ENCODE data around the gene NAV2.

Gene NAV2

DNA sequence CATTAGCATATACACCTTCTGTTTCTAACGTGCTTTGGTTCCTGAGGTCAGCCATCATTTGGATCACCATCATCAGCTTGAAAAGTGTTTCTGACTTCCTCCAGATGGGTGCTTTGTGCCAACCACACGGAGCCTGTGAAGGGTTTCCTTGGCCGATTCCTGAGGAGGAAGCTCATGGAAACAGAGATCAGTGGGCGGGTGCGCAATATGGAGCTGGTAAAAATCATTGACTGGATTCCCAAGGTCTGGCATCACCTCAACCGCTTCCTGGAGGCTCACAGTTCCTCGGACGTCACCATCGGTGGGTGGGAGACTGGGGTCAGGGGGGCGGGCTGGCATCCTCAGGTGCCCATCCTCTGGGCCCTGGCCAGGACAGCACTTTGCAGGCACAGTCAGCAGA, 392.8 kb downstream of the NAV2 start:
- H3K36me3 ChIP-seq (ENCODE audit: insufficient read depth, low read length): no peaks in the 10 kb centered on the region
- H3K9me3 ChIP-seq (ENCODE audit: low read depth, low read length): no peaks in the 10 kb centered on the region
- no peak overlapping the region for H3K4me3 ChIP-seq
- no peak overlapping the region for H3K9ac ChIP-seq (ENCODE audit: insufficient read length)
- TF ChIP-seq POLR2AphosphoS5 (IDR thresholded peaks at IDR 0.05; ENCODE audit: borderline replicate concordance, low read depth, low read length) (no peak), EZH2 (IDR thresholded peaks at IDR 0.05) (no peak), FOXP2 (optimal IDR thresholded peaks at IDR 0.05; ENCODE audit: control extremely low read depth, extremely low read length, insufficient read depth) (no peak)
- no peak overlapping the region for H3K27ac ChIP-seq
- DNase-seq (ENCODE audit: low read depth, low spot score): no peak

DNA sequence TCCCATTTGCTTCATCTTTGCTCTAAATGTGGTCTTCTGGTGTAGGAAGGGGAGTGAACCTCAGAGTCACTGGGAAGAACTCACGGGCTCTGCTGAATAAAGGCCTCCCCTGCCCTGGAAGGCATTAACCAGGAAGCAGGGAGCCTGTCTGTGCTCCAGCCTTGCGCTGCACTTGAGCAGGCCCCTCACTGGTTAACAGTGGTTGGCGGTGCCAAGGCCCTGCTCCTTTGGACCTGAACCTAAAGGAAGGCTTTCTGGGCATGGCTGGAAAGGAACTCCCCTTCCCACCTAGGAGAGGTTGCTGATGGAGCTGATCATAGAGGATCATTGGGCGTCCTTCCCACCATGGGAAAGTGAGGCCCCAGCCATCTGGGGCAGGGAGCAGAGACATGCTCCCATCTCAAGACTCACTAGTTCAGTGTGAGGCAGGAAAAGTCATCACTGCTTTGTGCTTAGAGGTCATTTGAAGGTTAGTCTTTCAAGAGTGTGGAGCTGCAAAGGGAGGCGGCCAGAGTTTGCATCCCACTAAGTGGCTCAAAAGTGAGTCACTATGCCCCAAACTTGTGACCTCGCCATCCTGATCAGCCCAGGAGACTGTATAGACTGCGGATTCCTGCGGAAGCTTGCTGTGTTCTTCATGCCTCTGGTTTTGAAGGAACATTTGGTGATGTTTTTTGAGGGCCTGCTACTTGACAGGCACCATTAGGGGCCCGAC, 397.3 kb downstream of the NAV2 start:
- Histone ChIP-seq H3K9ac (ENCODE audit: insufficient read length) (no peak overlapping the region), H3K4me3 (no peak overlapping the region), H3K9me3 (ENCODE audit: low read depth, low read length) (no peaks in the 10 kb centered on the region), H3K36me3 (ENCODE audit: insufficient read depth, low read length) (no peaks in the 10 kb centered on the region), H3K27ac (no peak overlapping the region)
- TF ChIP-seq POLR2AphosphoS5 (IDR thresholded peaks at IDR 0.05; ENCODE audit: borderline replicate concordance, low read depth, low read length) (no peak), FOXP2 (optimal IDR thresholded peaks at IDR 0.05; ENCODE audit: control extremely low read depth, extremely low read length, insufficient read depth) (no peak), EZH2 (IDR thresholded peaks at IDR 0.05) (no peak)
- no peak for DNase-seq (ENCODE audit: low read depth, low spot score)

DNA sequence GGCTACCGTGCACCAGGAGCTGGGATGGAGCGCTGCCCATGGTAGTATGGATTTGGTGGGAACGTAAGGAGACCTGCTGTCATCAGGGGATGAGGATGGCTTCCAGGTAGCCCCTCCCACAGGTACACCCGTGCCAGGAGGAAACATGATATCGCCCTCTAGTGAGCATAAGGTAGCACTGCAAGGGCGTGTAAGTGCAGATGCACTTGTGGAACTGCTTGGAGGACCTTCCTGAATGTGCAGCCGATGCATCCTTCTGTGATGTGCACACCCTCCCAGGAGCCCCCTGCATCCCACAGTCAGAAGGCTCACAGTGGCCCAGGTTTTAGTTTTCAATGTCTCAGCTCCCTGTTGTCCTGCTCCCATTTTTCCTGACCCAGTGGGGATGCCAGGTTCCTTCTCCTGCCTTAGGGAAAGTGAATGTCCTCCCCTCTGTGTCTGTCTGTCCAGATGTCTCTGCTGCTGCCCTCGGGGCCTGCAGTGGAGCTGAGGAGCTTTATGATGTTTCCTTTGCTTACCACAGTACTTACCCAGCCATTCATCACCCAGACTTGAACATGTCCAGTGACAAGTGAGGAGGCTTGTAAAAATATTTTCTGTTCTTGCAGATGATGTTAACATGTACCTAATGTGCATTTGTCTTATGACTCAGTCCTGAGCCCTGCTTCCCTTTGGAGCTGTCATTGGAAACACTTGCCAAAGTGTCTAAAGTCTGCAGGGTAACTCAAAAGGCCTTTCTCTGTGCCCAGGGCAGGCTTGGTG, 398.5 kb downstream of the NAV2 start:
- Histone ChIP-seq H3K36me3 (ENCODE audit: insufficient read depth, low read length) (no peaks in the 10 kb centered on the region), H3K27ac (no peak overlapping the region), H3K9me3 (ENCODE audit: low read depth, low read length) (no peaks in the 10 kb centered on the region), H3K9ac (ENCODE audit: insufficient read length) (no peak overlapping the region), H3K4me3 (no peak overlapping the region)
- no peak for DNase-seq (ENCODE audit: low read depth, low spot score)
- TF ChIP-seq FOXP2 (optimal IDR thresholded peaks at IDR 0.05; ENCODE audit: control extremely low read depth, extremely low read length, insufficient read depth) (no peak), POLR2AphosphoS5 (IDR thresholded peaks at IDR 0.05; ENCODE audit: borderline replicate concordance, low read depth, low read length) (no peak), EZH2 (IDR thresholded peaks at IDR 0.05) (no peak)

DNA sequence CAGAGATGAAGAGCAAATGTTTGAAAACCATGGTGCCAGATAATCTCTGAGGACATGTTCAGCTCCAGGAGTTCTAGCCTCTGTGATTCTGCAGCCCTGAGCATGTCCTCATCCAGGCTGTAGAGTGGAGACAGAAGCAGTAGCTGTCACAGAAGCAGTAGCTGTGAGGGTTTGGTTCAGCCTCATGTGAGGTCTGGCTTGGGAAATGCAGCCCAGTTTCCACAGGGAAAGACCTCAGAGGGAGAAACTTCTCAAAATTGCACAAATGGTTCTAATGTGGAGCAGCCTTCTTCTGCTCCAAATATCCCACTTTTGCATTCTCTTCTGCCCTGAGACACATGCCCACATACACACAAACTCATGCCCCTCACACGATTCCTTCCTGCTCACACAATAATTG, 399.2 kb downstream of the NAV2 start:
- no peak for TF ChIP-seq EZH2 (IDR thresholded peaks at IDR 0.05)
- TF ChIP-seq POLR2AphosphoS5 (IDR thresholded peaks at IDR 0.05; ENCODE audit: borderline replicate concordance, low read depth, low read length): no peak
- TF ChIP-seq FOXP2 (optimal IDR thresholded peaks at IDR 0.05; ENCODE audit: control extremely low read depth, extremely low read length, insufficient read depth): no peak
- Histone ChIP-seq H3K9me3 (ENCODE audit: low read depth, low read length) (no peaks in the 10 kb centered on the region), H3K36me3 (ENCODE audit: insufficient read depth, low read length) (no peaks in the 10 kb centered on the region), H3K9ac (ENCODE audit: insufficient read length) (no peak overlapping the region), H3K27ac (no peak overlapping the region), H3K4me3 (no peak overlapping the region)
- no peak for DNase-seq (ENCODE audit: low read depth, low spot score)

DNA sequence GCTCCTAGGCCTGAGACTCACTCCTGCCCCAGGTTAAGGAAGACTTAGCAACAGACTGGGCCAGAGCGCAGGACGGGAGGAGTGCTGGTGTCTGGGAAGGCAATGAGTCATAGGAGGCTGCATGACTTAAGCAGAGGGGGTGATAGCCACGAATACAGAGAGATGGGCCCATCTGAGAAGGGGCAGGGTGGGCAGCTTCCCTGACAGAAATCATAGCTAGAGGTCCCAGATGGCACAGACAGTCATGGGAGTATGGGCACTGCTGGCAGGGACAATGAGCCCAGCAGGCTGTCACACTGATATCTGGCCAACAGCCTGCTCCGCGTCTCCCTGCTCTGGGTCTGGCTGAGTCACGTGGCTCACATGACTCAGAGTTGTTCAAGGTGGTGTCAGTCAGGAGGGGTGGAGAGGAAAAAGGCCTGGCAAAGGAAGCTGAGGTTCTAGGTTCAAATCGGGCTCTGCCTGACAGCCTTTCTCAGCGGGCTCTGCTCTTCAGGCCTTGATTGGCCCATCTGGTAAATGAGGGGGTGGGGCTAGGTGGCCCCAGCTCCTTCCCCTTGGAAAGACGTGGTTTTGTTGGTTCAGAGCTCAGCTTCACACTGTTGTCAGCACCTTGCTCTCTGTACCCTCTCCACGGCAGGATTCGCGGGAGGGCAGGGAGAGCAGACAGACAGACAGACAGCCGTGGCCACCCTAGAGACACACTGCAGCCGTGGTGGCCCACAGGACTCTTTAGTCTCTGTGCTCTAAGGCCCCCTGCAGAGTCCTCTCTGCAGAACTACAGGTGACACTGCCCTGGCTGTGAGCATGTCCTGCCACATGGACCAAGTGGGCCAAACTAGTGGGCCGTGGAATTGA, 399.9 kb downstream of the NAV2 start:
- TF ChIP-seq FOXP2 (optimal IDR thresholded peaks at IDR 0.05; ENCODE audit: control extremely low read depth, extremely low read length, insufficient read depth): no peak
- TF ChIP-seq EZH2 (IDR thresholded peaks at IDR 0.05): no peak
- TF ChIP-seq POLR2AphosphoS5 (IDR thresholded peaks at IDR 0.05; ENCODE audit: borderline replicate concordance, low read depth, low read length): no peak
- Histone ChIP-seq H3K9me3 (ENCODE audit: low read depth, low read length) (no peaks in the 10 kb centered on the region), H3K27ac (no peak overlapping the region), H3K4me3 (no peak overlapping the region), H3K9ac (ENCODE audit: insufficient read length) (no peak overlapping the region), H3K36me3 (ENCODE audit: insufficient read depth, low read length) (no peaks in the 10 kb centered on the region)
- no peak for DNase-seq (ENCODE audit: low read depth, low spot score)

DNA sequence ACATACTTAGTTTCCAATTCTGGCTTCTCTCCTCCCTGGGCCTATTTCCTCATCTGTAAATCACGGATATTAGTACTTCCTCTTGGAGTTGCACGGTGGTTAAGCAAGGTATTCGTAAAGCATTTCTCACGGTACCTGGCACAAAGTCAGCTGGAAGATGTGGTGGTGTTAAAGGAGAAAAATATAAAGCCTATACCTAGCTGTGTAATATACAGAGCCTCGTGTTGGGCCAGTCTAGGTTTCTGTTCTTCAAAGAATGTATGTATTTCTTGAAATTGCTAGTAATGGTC, 400.5 kb downstream of the NAV2 start:
- TF ChIP-seq EZH2 (IDR thresholded peaks at IDR 0.05) (no peak), POLR2AphosphoS5 (IDR thresholded peaks at IDR 0.05; ENCODE audit: borderline replicate concordance, low read depth, low read length) (no peak), FOXP2 (optimal IDR thresholded peaks at IDR 0.05; ENCODE audit: control extremely low read depth, extremely low read length, insufficient read depth) (no peak)
- no peak overlapping the region for H3K27ac ChIP-seq
- no peaks in the 10 kb centered on the region for H3K36me3 ChIP-seq (ENCODE audit: insufficient read depth, low read length)
- H3K4me3 ChIP-seq: no peak overlapping the region
- DNase-seq (ENCODE audit: low read depth, low spot score): no peak
- no peak overlapping the region for H3K9ac ChIP-seq (ENCODE audit: insufficient read length)
- no peaks in the 10 kb centered on the region for H3K9me3 ChIP-seq (ENCODE audit: low read depth, low read length)

DNA sequence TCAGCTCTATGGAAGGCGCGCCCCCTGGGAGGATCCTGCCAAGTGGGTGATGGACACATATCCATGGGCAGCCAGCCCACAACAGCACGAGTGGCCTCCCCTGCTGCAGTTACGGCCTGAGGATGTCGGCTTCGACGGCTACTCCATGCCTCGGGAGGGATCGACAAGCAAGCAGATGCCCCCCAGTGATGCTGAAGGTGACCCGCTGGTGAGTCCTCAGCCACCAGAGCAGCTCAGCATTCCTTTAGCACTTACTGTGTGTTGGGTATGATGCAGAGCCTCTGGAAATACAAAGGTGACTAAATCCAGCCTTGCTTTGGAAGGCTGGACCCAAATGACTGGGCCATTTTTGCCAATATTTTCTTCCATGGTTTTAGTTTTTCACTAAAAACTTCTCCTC, 402.0 kb downstream of the NAV2 start:
- H3K27ac ChIP-seq: no peak overlapping the region
- H3K36me3 ChIP-seq (ENCODE audit: insufficient read depth, low read length): no peaks in the 10 kb centered on the region
- H3K4me3 ChIP-seq: no peak overlapping the region
- H3K9ac ChIP-seq (ENCODE audit: insufficient read length): no peak overlapping the region
- TF ChIP-seq FOXP2 (optimal IDR thresholded peaks at IDR 0.05; ENCODE audit: control extremely low read depth, extremely low read length, insufficient read depth) (no peak), POLR2AphosphoS5 (IDR thresholded peaks at IDR 0.05; ENCODE audit: borderline replicate concordance, low read depth, low read length) (no peak), EZH2 (IDR thresholded peaks at IDR 0.05) (no peak)
- no peaks in the 10 kb centered on the region for H3K9me3 ChIP-seq (ENCODE audit: low read depth, low read length)
- no peak for DNase-seq (ENCODE audit: low read depth, low spot score)

DNA sequence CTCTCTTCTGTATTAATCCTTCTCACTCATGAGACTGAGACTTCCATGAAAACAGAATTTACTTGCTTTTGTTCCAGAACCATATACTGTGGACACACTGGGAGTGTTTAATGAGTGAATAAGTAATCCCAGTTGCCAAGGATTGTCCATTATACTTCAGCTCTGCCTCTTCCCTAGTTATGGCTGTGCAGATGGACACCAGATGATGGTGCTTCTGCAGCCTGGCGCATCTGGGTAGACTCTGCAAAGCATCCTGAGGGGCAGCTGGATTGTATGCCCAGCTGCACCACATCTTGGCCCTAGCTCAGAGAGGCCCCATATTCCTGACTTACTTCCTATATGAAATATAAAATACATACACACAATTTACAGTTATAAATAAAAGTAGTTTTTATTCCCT, 404.2 kb downstream of the NAV2 start:
- DNase-seq (ENCODE audit: low read depth, low spot score): no peak
- Histone ChIP-seq H3K4me3 (no peak overlapping the region), H3K9me3 (ENCODE audit: low read depth, low read length) (no peaks in the 10 kb centered on the region), H3K9ac (ENCODE audit: insufficient read length) (no peak overlapping the region), H3K36me3 (ENCODE audit: insufficient read depth, low read length) (no peaks in the 10 kb centered on the region), H3K27ac (no peak overlapping the region)
- TF ChIP-seq FOXP2 (optimal IDR thresholded peaks at IDR 0.05; ENCODE audit: control extremely low read depth, extremely low read length, insufficient read depth) (no peak), EZH2 (IDR thresholded peaks at IDR 0.05) (no peak), POLR2AphosphoS5 (IDR thresholded peaks at IDR 0.05; ENCODE audit: borderline replicate concordance, low read depth, low read length) (no peak)

Data from SK-N-MC (cell line).